Stimulated activated naive B cell treated with anti-CD40 and anti-IgM and Interleukin-4, amounts not matched to agents 10 μg/mL and 1 μg/mL and 100 μg/mL, for 72 hours (primary cell): Measurements from ENCODE around the gene RNF31.

Source experiments
- ATAC-seq, 2 donors: fragments of 150-1000 bp; cut with Tn5 transposase; replicated peaks; 2 replicates each; pipeline ENCODE4 v1.10.0; 2021; ENCODE audit warnings: moderate library complexity in 1 of 2
- DNase-seq: peaks from one replicate; pipeline ENCODE4 v3.0.0; 2021
- H3K27ac Mint-ChIP-seq: one replicate; pipeline ENCODE4 v1.8.0; 2022; ENCODE audit warnings: mild to moderate bottlenecking, mixed read lengths
- H3K27me3 Mint-ChIP-seq, 2 donors: one replicate each; pipeline ENCODE4 v1.8.0; 2022; ENCODE audit warnings: mixed read lengths in 2 of 2
- H3K36me3 Mint-ChIP-seq, 2 donors: one replicate each; pipeline ENCODE4 v1.8.0; 2022; ENCODE audit warnings: mixed read lengths in 2 of 2, mild to moderate bottlenecking in 1 of 2
- H3K4me1 Mint-ChIP-seq, 2 donors: one replicate each; pipeline ENCODE4 v1.8.0; 2022; ENCODE audit warnings: mixed read lengths in 2 of 2, mild to moderate bottlenecking in 1 of 2
- H3K4me3 Mint-ChIP-seq, 2 donors: one replicate each; pipeline ENCODE4 v1.8.0; 2022; ENCODE audit warnings: mild to moderate bottlenecking in 2 of 2, mixed read lengths in 2 of 2, moderate library complexity in 1 of 2
- H3K9me3 Mint-ChIP-seq, 2 donors: one replicate each; pipeline ENCODE4 v1.8.0; 2022; ENCODE audit warnings: mixed read lengths in 2 of 2, mild to moderate bottlenecking in 1 of 2

The RNF31 gene

GRCh38 chr14:24113379-24113800 lies 33.9 kb upstream of the RNF31 start:
- ATAC-seq (no peak), DNase-seq (no peak)
- H3K4me3 Mint-ChIP-seq = peak overlapping the region; percentile 97 to 99
- H3K4me1 Mint-ChIP-seq = peaks cover 25 to 29% of the 10 kb centered on the region in 2 donors
- peaks cover 15 to 32% of the 10 kb centered on the region in 2 donors for H3K36me3 Mint-ChIP-seq
- no peaks in the 10 kb centered on the region for H3K27me3 Mint-ChIP-seq
- H3K27ac Mint-ChIP-seq = peak overlapping the region; percentile 100
- no peaks in the 10 kb centered on the region for H3K9me3 Mint-ChIP-seq

DNA sequence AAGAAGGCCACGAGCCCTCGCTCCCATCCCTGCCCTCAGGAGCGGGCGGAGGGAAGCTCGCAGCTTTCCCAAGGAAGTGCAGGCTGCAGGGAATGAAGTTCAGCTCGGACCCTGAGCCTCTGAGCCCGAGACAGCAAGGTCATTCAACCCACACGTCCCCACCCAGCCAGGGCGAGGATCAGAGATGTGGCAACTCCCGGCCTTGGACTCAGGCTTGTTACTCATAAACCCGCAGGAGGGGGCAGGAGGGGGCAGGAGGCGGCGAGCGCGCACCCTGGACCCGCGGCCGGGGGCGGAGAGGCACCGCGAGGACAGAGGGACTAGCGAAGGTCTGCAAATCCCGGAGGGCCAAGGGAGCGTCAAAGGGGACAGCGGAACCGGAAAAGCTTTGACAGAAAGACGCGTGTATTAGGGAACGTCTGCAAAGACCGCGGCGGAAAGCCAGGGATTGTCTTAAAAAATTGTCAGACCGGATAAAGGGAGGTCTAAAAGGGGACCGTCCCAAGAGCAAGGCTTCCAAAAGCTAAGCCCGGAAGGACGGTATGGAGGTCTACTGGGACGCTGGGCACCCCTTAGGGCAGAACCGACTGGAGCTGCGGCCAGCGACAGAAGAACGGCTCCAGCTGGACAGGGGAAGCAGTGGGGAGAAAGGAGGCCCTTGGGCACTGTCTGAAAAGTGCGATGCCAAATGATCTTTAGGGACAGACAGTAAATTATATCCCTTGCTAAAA lies 33.3 kb upstream of the RNF31 start:
- Mint-ChIP-seq H3K9me3 (no peaks in the 10 kb centered on the region), H3K27ac (peak overlapping the region; percentile 100), H3K36me3 (peaks cover 20 to 38% of the 10 kb centered on the region in 2 donors), H3K27me3 (no peaks in the 10 kb centered on the region), H3K4me1 (peaks cover 23 to 25% of the 10 kb centered on the region in 2 donors), H3K4me3 (peak overlapping the region; percentile 97 to 99)
- DNase-seq (peak; percentile 89), ATAC-seq (peak; percentile 56 to 59)

- no peaks in the 10 kb centered on the region for H3K27me3 Mint-ChIP-seq
- no peaks in the 10 kb centered on the region for H3K9me3 Mint-ChIP-seq
- H3K36me3 Mint-ChIP-seq = peaks cover 25 to 46% of the 10 kb centered on the region in 2 donors
These were observed 32.5 kb upstream of the RNF31 start, which contains the start of the genes DCAF11 and NRL for GRCh38 chr14:24114532-24115421. Gene DCAF11, plus strand, starts transcription at chr14:24114777. Its CDS starts 818 bp downstream, at chr14:24115595. Gene NRL, minus strand, starts transcription at chr14:24114949. Its CDS starts 32,101 bp downstream, at chr14:24082848.

DNA sequence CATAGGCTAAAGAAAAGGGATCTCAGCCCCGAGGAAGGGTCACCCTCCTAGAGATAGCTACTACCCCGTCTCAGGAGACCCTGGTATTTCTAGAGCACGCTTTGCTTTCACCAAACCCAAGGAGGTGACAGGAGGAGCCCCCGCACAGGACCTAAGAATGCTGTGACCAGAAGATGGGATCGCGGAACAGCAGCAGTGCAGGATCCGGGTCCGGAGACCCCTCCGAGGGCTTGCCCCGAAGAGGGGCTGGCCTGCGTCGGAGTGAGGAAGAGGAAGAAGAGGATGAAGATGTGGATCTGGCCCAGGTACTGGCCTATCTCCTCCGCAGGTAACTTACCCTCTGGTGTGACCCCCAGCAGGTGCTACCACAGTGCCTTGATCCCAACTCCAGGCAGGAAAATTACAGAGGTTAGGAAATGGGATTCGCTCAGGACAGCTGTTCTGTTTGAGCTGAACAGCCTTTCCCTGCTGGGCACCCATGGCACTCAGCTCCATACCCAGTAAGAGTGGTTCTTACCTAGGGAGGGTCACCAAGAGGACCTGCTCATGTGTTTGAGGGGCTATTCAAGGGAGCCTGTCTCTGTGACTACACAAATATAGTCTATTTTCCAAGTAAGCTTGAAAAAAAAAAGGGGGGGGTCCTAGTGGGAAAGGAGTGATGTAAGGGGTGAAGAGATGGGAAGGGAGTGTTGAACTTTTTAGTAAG lies 31.7 kb upstream of the RNF31 start:
- Mint-ChIP-seq H3K4me3 (peak overlapping the region; percentile 97 to 99), H3K36me3 (peaks cover 26 to 47% of the 10 kb centered on the region in 2 donors), H3K27me3 (no peaks in the 10 kb centered on the region), H3K4me1 (peaks cover 20 to 24% of the 10 kb centered on the region in 2 donors), H3K9me3 (no peaks in the 10 kb centered on the region), H3K27ac (peak overlapping the region; percentile 100)
- ATAC-seq = no peak
- DNase-seq = no peak

More at GRCh38 chr14:24114532-24115421, 32.5 kb upstream of the RNF31 start, which contains the start of the genes DCAF11 and NRL:
- peak within 1 kb of the TSS; percentile 97 to 99 for H3K4me3 Mint-ChIP-seq
- peak; percentile 99 for DNase-seq
- ATAC-seq = peak; percentile 87 to 88
- H3K27ac Mint-ChIP-seq = peak within 1 kb of the TSS; percentile 100
- peaks cover 20 to 24% of the 10 kb centered on the region in 2 donors for H3K4me1 Mint-ChIP-seq

DNA sequence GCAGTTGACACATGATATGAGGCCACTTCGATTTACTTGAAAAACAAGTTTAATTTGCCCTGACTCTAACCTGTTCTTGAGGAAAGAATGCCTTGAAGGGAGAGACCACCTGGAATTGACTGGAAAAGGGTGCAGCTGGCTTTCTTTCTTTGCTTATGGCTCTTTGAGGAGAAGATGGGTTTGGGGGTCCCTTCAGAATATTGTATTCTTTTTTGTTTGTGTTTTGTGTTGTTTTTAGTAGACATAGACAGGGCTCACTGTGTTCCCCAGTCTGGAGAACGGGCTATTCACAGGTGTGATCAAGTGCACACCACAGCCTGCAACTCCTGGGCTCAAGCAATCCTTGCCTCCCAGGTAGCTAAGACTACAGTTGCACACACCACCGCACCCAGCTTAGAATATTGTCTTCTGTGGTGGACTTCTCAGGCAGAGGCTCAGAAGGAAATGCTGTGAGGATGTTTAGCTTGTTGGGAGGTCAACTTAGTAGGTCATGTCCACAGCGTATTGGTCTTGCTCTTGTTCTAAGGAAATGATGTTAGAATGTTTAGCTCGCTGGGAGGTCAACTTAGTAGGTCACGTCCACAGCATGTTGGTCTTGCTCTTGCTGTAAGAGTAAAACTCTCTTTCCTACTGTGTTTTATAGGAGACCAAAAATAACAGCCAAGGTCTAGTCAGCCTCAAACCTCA lies 31.0 kb upstream of the RNF31 start:
- no peaks in the 10 kb centered on the region for H3K9me3 Mint-ChIP-seq
- peaks cover 20 to 24% of the 10 kb centered on the region in 2 donors for H3K4me1 Mint-ChIP-seq
- no peak overlapping the region for H3K27ac Mint-ChIP-seq
- H3K27me3 Mint-ChIP-seq = no peaks in the 10 kb centered on the region
- peaks cover 29 to 52% of the 10 kb centered on the region in 2 donors for H3K36me3 Mint-ChIP-seq
- H3K4me3 Mint-ChIP-seq = peak overlapping the region; percentile 97 to 99
- DNase-seq (no peak), ATAC-seq (no peak)

GRCh38 chr14:24117179-24117578 lies 30.1 kb upstream of the RNF31 start:
- Mint-ChIP-seq H3K27ac (no peak overlapping the region), H3K9me3 (no peaks in the 10 kb centered on the region), H3K36me3 (peaks cover 35 to 58% of the 10 kb centered on the region in 2 donors), H3K4me1 (peaks cover 20 to 24% of the 10 kb centered on the region in 2 donors), H3K27me3 (no peaks in the 10 kb centered on the region), H3K4me3 (no peak overlapping the region)
- no peak for DNase-seq
- ATAC-seq = no peak

DNA sequence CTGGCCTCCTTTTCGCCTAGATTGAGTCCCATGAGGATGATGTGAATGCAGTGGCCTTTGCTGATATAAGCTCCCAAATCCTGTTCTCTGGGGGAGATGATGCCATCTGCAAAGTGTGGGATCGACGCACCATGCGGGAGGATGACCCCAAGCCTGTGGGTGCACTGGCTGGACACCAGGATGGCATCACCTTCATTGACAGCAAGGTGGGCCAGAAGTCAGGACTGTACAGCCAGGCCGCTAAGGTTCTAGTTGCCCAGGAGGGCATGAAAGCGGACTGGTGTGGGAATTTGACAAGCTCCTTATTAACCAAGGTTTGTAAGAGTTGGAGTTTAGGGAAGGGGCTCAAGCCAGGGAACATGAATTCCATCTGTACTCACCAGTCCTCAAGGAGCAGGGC lies 27.6 kb upstream of the RNF31 start:
- Mint-ChIP-seq H3K4me1 (peaks cover 43 to 45% of the 10 kb centered on the region in 2 donors), H3K27ac (no peak overlapping the region), H3K36me3 (peaks cover 49 to 77% of the 10 kb centered on the region in 2 donors), H3K4me3 (no peak overlapping the region), H3K27me3 (no peaks in the 10 kb centered on the region), H3K9me3 (no peaks in the 10 kb centered on the region)
- no peak for DNase-seq
- no peak for ATAC-seq

DNA sequence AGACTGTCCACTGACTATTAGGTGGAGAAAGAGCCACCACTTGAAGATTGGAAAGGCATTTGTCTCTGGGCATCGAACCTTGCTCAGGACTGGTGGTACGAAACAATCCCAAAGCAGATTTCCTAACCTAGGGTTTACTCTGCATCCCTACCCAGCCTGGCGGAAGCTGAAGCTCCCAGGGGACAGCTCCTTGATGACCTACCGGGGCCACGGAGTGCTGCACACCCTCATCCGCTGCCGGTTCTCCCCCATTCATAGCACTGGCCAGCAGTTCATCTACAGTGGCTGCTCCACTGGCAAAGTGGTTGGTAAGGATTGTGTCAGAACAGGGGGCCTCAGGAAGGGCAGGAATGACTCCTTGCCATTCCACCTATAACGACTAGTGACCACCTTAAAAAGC lies 26.1 kb upstream of the RNF31 start:
- Mint-ChIP-seq H3K27me3 (no peaks in the 10 kb centered on the region), H3K4me1 (peaks cover 31 to 41% of the 10 kb centered on the region in 2 donors), H3K4me3 (no peak overlapping the region), H3K27ac (peak overlapping the region; percentile 2), H3K36me3 (peaks cover 44 to 69% of the 10 kb centered on the region in 2 donors), H3K9me3 (no peaks in the 10 kb centered on the region)
- DNase-seq (no peak), ATAC-seq (no peak)

- H3K9me3 Mint-ChIP-seq = no peaks in the 10 kb centered on the region
- H3K4me1 Mint-ChIP-seq = peaks cover 27 to 32% of the 10 kb centered on the region in 2 donors
- H3K36me3 Mint-ChIP-seq = peaks cover 38 to 57% of the 10 kb centered on the region in 2 donors
- no peaks in the 10 kb centered on the region for H3K27me3 Mint-ChIP-seq
- ATAC-seq (no peak), DNase-seq (no peak)
- peak overlapping the region; percentile 98 for H3K27ac Mint-ChIP-seq
- no peak overlapping the region for H3K4me3 Mint-ChIP-seq
These were observed 24.9 kb upstream of the RNF31 start for GRCh38 chr14:24122416-24122815.

DNA sequence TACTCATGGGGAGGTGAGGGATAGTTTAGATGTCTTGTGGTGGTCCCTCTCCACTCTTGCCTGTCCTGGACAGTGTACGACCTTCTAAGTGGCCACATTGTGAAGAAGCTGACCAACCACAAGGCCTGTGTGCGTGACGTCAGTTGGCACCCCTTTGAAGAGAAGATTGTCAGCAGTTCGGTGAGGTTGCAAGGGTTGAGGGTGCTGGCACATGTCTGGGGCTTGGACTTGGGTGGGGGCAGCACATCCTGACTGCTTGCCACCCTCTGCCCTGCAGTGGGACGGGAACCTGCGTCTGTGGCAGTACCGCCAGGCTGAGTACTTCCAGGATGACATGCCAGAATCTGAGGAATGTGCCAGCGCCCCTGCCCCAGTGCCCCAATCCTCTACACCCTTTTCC lies 24.4 kb upstream of the RNF31 start:
- Mint-ChIP-seq H3K36me3 (peaks cover 38 to 53% of the 10 kb centered on the region in 2 donors), H3K27ac (peak overlapping the region; percentile 98), H3K9me3 (no peaks in the 10 kb centered on the region), H3K4me1 (peaks cover 26 to 35% of the 10 kb centered on the region in 2 donors), H3K27me3 (no peaks in the 10 kb centered on the region), H3K4me3 (peak overlapping the region in 1 of 2 donors; percentile 69)
- no peak for ATAC-seq
- DNase-seq = no peak

- Mint-ChIP-seq H3K4me1 (peaks cover 23 to 37% of the 10 kb centered on the region in 2 donors), H3K9me3 (no peaks in the 10 kb centered on the region), H3K4me3 (peak overlapping the region; percentile 28 to 69), H3K27ac (peak overlapping the region; percentile 98), H3K27me3 (no peaks in the 10 kb centered on the region), H3K36me3 (peaks cover 33 to 45% of the 10 kb centered on the region in 2 donors)
- DNase-seq (peak; percentile 62), ATAC-seq (peak; percentile 95 to 97)
These were observed 23.6 kb upstream of the RNF31 start for GRCh38 chr14:24123424-24124417.

- Mint-ChIP-seq H3K27ac (no peak overlapping the region), H3K4me3 (no peak overlapping the region), H3K4me1 (peaks cover 26 to 41% of the 10 kb centered on the region in 2 donors), H3K27me3 (no peaks in the 10 kb centered on the region), H3K9me3 (no peaks in the 10 kb centered on the region), H3K36me3 (peaks cover 18 to 23% of the 10 kb centered on the region in 2 donors)
- DNase-seq (no peak), ATAC-seq (no peak)
These were observed 20.4 kb upstream of the RNF31 start for GRCh38 chr14:24126939-24127338.
